ENCODE data around the gene NUP214.

- TF ChIP-seq, protein P1, sequence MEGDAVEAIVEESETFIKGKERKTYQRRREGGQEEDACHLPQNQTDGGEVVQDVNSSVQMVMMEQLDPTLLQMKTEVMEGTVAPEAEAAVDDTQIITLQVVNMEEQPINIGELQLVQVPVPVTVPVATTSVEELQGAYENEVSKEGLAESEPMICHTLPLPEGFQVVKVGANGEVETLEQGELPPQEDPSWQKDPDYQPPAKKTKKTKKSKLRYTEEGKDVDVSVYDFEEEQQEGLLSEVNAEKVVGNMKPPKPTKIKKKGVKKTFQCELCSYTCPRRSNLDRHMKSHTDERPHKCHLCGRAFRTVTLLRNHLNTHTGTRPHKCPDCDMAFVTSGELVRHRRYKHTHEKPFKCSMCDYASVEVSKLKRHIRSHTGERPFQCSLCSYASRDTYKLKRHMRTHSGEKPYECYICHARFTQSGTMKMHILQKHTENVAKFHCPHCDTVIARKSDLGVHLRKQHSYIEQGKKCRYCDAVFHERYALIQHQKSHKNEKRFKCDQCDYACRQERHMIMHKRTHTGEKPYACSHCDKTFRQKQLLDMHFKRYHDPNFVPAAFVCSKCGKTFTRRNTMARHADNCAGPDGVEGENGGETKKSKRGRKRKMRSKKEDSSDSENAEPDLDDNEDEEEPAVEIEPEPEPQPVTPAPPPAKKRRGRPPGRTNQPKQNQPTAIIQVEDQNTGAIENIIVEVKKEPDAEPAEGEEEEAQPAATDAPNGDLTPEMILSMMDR (IDR thresholded peaks at IDR 0.05) = no peak
- no peak for TF ChIP-seq POLR2A (IDR thresholded peaks at IDR 0.05)
- TF ChIP-seq EP300 (IDR thresholded peaks at IDR 0.05) = no peak
These were observed 155.3 kb downstream of the NUP214 start for GRCh38 chr9:131280660-131281059.

Data from gastroesophageal sphincter (tissue), 3 donors.